HepG2 (cell line): Measurements from ENCODE around the gene A3GALT2. TPM values are rescaled to one million over a fixed set of nuclear protein-coding genes. Genes with fewer than 3 reads are reported as not detected.

Experiments
- ASH2L ChIP-seq: fragments of 300-600, 200-600 bp; sonication (generic); IDR thresholded peaks from 2 replicates; pipeline ENCODE4 v1.7.0; 2017; ENCODE audit warnings: low read depth, mild to moderate bottlenecking, moderate library complexity, mixed read lengths, low read length; ENCODE audit not compliant: insufficient read length
- ATF7-NPFF ChIP-seq: sonication (generic); formaldehyde crosslinking; IDR thresholded peaks from 2 replicates; pipeline ENCODE4 v1.8.1; 2023; ENCODE audit warnings: mild to moderate bottlenecking, low read depth, missing genetic modification reagents, moderate library complexity
- CAMTA2 ChIP-seq: sonication (generic); formaldehyde crosslinking; IDR thresholded peaks from 2 replicates; pipeline ENCODE4 v1.4.0; 2020; ENCODE audit warnings: mild to moderate bottlenecking, missing genetic modification reagents, borderline replicate concordance
- CBX5 ChIP-seq: sonication (generic); formaldehyde crosslinking; IDR thresholded peaks from 2 replicates; pipeline ENCODE4 v1.4.0; 2020; ENCODE audit warnings: missing genetic modification reagents, borderline replicate concordance
- FOXA1 ChIP-seq, 2 experiments: fragments of 450-650 bp in 1 of 2; sonication (generic) in 1 of 2; formaldehyde crosslinking in 1 of 2; IDR thresholded peaks; 2 replicates each; pipeline versions ENCODE4 v1.4.0 to v1.6.1; 2016 to 2020; ENCODE audit warnings: missing genetic modification reagents in 1 of 2
- HMG20A ChIP-seq: IDR thresholded peaks from 2 replicates; pipeline ENCODE4 v1.6.1; 2016; ENCODE audit warnings: borderline replicate concordance
- JARID2 ChIP-seq: sonication (generic); formaldehyde crosslinking; IDR thresholded peaks from 2 replicates; pipeline ENCODE4 v1.8.1; 2023; ENCODE audit warnings: missing genetic modification reagents, inconsistent platforms; ENCODE audit not compliant: insufficient replicate concordance
- JDP2 ChIP-seq: sonication (generic); formaldehyde crosslinking; IDR thresholded peaks from 2 replicates; pipeline ENCODE4 v1.8.1; 2022; ENCODE audit warnings: missing genetic modification reagents, borderline replicate concordance
- KAT8 ChIP-seq: IDR thresholded peaks from 2 replicates; pipeline ENCODE4 v1.6.1; 2016; ENCODE audit warnings: missing genetic modification reagents, missing compliant biosample characterization
- MIER3 ChIP-seq: IDR thresholded peaks from 2 replicates; pipeline ENCODE4 v1.6.1; 2016; ENCODE audit warnings: missing compliant biosample characterization, borderline replicate concordance
- MTERF4 ChIP-seq: sonication (generic); formaldehyde crosslinking; IDR thresholded peaks from 2 replicates; pipeline ENCODE4 v1.8.0; 2023; ENCODE audit warnings: mild to moderate bottlenecking, missing genetic modification reagents
- NFIC ChIP-seq: IDR thresholded peaks from 2 replicates; pipeline ENCODE4 v1.6.1; 2012; ENCODE audit warnings: mild to moderate bottlenecking, low read length, inconsistent platforms
- POGZ ChIP-seq: sonication (generic); formaldehyde crosslinking; IDR thresholded peaks from 2 replicates; pipeline ENCODE4 v1.4.0; 2020; ENCODE audit warnings: mild to moderate bottlenecking, missing genetic modification reagents
- RXRB ChIP-seq: IDR thresholded peaks from 2 replicates; pipeline ENCODE4 v1.6.1; 2016; ENCODE audit warnings: borderline replicate concordance, missing genetic modification reagents, missing compliant biosample characterization
- TFDP2 ChIP-seq: sonication (generic); formaldehyde crosslinking; IDR thresholded peaks from 2 replicates; pipeline ENCODE4 v1.4.0; 2020; ENCODE audit warnings: missing genetic modification reagents
- ZFAT ChIP-seq: sonication (generic); formaldehyde crosslinking; conservative IDR thresholded peaks from 2 replicates; pipeline ENCODE4 v1.8.1; 2023; ENCODE audit warnings: missing genetic modification reagents, inconsistent platforms
- ZMYM2 ChIP-seq: sonication (generic); formaldehyde crosslinking; IDR thresholded peaks from 2 replicates; pipeline ENCODE4 v1.8.0; 2022; ENCODE audit warnings: mild to moderate bottlenecking, missing genetic modification reagents
- ZNF225 ChIP-seq: sonication (generic); formaldehyde crosslinking; IDR thresholded peaks from 2 replicates; pipeline ENCODE4 v1.4.0; 2020; ENCODE audit warnings: mild to moderate bottlenecking, missing genetic modification reagents
- ZNF501 ChIP-seq: sonication (generic); formaldehyde crosslinking; IDR thresholded peaks from 2 replicates; pipeline ENCODE4 v1.5.1; 2020; ENCODE audit warnings: mild to moderate bottlenecking, moderate library complexity, missing genetic modification reagents
- ZNF513 ChIP-seq: sonication (generic); formaldehyde crosslinking; conservative IDR thresholded peaks from 2 replicates; pipeline ENCODE4 v1.5.0; 2020; ENCODE audit warnings: missing genetic modification reagents
- ZNF749 ChIP-seq: sonication (generic); formaldehyde crosslinking; IDR thresholded peaks from 2 replicates; pipeline ENCODE4 v1.8.0; 2022; ENCODE audit warnings: mild to moderate bottlenecking, missing genetic modification reagents, moderate library complexity, borderline replicate concordance
- ZNF761 ChIP-seq: sonication (generic); formaldehyde crosslinking; conservative IDR thresholded peaks from 2 replicates; pipeline ENCODE4 v1.4.0; 2020; ENCODE audit warnings: mild to moderate bottlenecking, missing genetic modification reagents
- ZNF800 ChIP-seq: sonication (generic); formaldehyde crosslinking; IDR thresholded peaks from 2 replicates; pipeline ENCODE4 v1.4.0; 2020; ENCODE audit warnings: missing genetic modification reagents
- ZNF839 ChIP-seq: sonication (generic); formaldehyde crosslinking; IDR thresholded peaks from 2 replicates; pipeline ENCODE4 v1.4.0; 2020; ENCODE audit warnings: missing genetic modification reagents, mild to moderate bottlenecking, borderline replicate concordance
- polyA plus RNA-seq, 8 experiments: library from polyadenylated mRNA; depleted of rRNA in 3 of 8; stranded (reverse) in 7 of 8; unstranded in 1 of 8; fragments of >200 nt; fragmentation: Illumina TruSeq in 4 of 8; extraction: Trizol in 4 of 8; gene quantifications; 2 replicates each; pipeline versions ENCODE4 v1.2.1 to v1.2.3, GENCODE V29; 2011 to 2016; ENCODE audit warnings: low read depth in 4 of 8, missing spikeins in 1 of 8, mixed read lengths in 1 of 8; ENCODE audit not compliant: insufficient read depth in 1 of 8
- total RNA-seq, 5 experiments: library from RNA; depleted of rRNA; stranded (reverse); fragments of >200 nt; fragmentation: Illumina TruSeq; extraction: Trizol; gene quantifications; 2 replicates each; pipeline ENCODE4 v1.2.3, GENCODE V29; 2016; ENCODE audit warnings: low read depth in 1 of 5

The A3GALT2 gene
- total and polyA plus RNA-seq, 2 of the 13 experiments (the other 11 are each of a cell fraction or from before 2014, with no cell fraction given), result not detected

- TF ChIP-seq MTERF4 (CRISPR knock-in tag) (peak; percentile 62; the same call in 1 of the 2 replicates), RXRB (CRISPR knock-in tag) (peak; percentile 41), POGZ (CRISPR knock-in tag) (peak; percentile 30; the same call in 1 of the 2 replicates), JDP2 (CRISPR knock-in tag) (no peak), CAMTA2 (0 out of 2 replicates have a peak, but pooled peaks have one; percentile 33), TFDP2 (CRISPR knock-in tag) (peak; percentile 75), KAT8 (peak; percentile 63; the same call in 1 of the 2 replicates), FOXA1 (IDR thresholded peaks at IDR 0.05) (no peak), FOXA1 (CRISPR knock-in tag; IDR thresholded peaks at IDR 0.05) (no peak), ATF7-NPFF (CRISPR knock-in tag) (peak; percentile 44; the same call in 1 of the 2 replicates), ZNF800 (CRISPR knock-in tag) (peak; percentile 87), ZNF839 (CRISPR knock-in tag) (0 out of 2 replicates have a peak, but pooled peaks have one; percentile 72), JARID2 (CRISPR knock-in tag) (peak; percentile 69), HMG20A (CRISPR knock-in tag) (no peak), ZFAT (CRISPR knock-in tag) (no peak; the same call in 1 of the 2 replicates), ASH2L (peak; percentile 23), ZNF761 (CRISPR knock-in tag) (0 out of 2 replicates have a peak, but pooled peaks have one; percentile 52), ZMYM2 (CRISPR knock-in tag) (0 out of 2 replicates have a peak, but pooled peaks have one; percentile 32), ZNF225 (CRISPR knock-in tag) (no peak), ZNF501 (peak; percentile 73), ZNF749 (CRISPR knock-in tag) (no peak), ZNF513 (CRISPR knock-in tag) (no peak), NFIC (no peak), CBX5 (CRISPR knock-in tag) (peak; percentile 53; the same call in 1 of the 2 replicates), MIER3 (CRISPR knock-in tag) (peak; percentile 31; the same call in 1 of the 2 replicates)
These were observed 29.1 kb upstream of the A3GALT2 start (continued) for GRCh38 chr1:33349778-33350610.
